Measurements from ENCODE around the gene RNASEH2C.
"Not testable (repeated sequence)": the region's sequence is repeated elsewhere in the genome, so short reads cannot be mapped to it uniquely, and the experiment has no call there.

RNASEH2C gene

DNA sequence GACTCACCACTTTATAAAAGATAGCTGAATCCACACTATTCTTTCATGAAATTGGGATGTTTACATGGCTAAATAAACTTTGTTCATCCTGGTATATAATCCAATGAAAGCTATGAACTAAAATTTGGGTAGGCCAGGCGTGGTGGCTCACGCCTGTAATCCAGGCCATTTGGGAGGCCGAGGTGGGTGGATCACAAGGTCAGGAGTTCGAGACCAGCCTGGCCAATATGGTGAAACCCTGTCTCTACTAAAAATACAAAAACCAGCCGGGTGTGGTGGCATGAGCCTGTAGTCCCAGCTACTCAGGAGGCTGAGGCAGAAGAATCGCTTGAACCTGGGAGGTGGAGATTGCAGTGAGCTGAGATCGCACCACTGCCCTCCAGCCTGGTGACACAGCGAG, 28.8 kb downstream of the RNASEH2C start:
- DNase-seq (ENCODE audit: low read depth in 2 of 2, low spot score in 1 of 2) = not testable (repeated sequence)

DNA sequence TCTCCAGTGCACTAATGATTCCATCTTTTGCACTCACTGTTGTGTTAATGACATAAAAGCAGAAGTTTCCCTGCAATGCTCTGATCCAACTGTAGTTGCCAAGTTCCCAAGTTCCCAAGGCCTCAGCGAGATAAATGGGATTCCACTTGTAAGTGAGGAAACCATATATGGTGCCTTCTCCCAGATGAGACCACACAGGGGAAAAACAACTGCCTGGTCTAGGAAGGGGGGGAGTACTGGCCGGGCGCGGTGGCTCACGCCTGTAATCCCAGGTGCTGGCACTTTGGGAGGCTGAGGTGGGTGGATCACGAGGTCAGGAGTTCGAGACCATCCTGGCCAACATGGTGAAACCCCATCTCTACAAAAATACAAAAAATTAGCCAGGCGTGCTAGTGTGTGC, 34.6 kb downstream of the RNASEH2C start:
- no peak for DNase-seq (ENCODE audit: low read depth in 2 of 2, low spot score in 1 of 2)

DNA sequence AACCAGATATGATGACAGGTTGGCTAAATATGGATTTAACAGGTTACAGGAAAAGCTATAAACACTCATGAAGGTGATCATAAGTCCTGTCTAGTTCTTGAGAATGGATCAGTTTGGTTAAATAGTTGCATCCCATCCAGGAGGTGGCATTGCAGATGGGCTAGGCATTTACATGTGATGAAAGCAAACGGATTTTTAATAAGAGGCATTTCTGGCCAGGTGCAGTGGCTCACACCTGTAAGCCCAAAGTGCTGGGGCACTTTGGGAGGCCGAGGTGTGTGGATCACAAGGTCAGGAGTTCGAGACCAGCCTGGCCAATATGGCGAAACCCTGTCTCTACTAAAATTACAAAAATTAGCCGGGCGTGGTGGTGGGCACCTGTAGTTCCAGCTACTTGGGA, 37.1 kb downstream of the RNASEH2C start:
- DNase-seq (ENCODE audit: low read depth in 2 of 2, low spot score in 1 of 2) = not testable (repeated sequence)

DNA sequence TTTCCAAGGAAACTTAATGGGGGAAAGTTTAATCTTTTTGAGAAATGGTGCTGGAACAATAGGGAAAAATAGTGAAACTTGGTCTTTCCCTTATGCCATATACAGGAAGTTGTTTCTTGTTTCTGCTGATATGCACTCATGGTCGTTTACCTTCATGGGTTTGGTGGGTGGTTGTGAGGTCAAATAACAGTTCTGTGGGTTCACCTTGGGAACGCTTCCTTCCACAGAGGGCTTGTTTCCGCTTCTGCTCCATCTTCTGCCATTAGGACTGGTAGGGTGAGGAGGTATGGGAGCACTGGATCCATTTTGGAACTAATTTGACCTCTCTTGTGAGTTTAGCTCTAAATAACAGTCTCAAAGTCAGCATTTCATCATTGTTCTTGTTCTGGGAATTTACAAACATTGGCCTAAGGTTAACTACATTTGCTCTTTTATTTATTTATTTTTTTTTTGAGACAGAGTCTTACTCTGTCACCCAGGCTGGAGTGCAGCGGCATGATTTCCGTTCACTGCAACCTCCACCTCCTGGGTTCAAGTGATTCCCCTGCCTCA, 40.3 kb downstream of the RNASEH2C start:
- DNase-seq (ENCODE audit: low read depth in 2 of 2, low spot score in 1 of 2) = no peak

DNA sequence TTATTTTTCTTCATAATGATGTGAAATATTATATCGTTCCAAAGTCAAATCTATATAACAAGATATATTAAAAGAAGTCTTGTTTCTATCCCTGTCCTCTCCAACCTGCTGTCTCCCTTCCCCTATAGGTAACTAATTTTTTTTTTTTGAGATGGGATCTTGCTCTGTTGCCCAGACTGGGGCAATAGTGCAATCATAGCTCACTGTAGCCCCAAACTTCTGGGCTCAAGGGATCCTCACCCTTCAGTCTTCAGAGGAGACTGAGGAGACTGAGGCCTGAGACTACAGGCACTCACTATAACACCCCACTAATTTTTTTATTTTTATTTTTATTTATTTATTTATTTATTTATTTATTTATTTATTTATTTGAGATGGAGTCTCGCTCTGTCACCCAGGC, 47.6 kb downstream of the RNASEH2C start:
- no peak for DNase-seq (ENCODE audit: low read depth in 2 of 2, low spot score in 1 of 2)

DNA sequence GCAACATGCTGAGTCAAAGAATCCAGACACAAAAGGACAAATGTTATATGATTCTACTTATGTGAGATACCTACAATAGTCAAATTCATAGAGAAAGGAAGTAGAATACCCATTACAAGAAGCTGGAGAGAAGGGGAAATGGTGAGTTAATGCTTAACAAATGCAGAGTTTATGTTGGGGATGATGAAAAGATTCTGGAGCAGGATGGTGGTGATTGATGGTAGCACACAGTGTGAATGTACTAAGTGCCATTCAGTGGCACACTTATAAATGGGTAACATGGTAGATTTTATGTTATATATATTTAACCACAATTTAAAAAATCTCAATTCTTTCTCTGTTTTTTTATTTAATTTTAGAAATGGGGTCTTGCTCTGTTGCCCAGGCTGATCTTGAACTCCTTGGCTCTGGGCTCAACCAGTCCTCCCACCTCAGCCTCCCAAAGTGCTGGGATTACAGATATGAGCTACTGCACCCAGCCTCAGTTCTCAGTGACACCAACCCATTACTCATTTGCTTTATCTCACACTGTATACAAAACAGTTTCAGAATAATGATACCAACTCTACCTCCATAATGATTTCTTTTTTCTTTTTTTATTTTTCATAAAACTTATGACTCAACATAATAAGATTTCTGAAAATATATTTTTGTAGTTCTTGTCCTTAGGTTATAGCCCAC, 48.3 kb downstream of the RNASEH2C start:
- DNase-seq (ENCODE audit: low read depth in 2 of 2, low spot score in 1 of 2) = no peak

Measured in stimulated activated CD8-positive, alpha-beta memory T cell treated with anti-CD3 and anti-CD28 coated beads, Interleukin-4, amount 100 ng/mL, for 4 hours (primary cell).